HG03066 (cell line): ENCODE data around the gene BLVRA.
"Not testable (repeated sequence)": the region's sequence is repeated elsewhere in the genome, so short reads cannot be mapped to it uniquely, and the experiment has no call there.

Experiments used
- ATAC-seq: cut with Tn5 transposase; IDR thresholded peaks from one replicate; pipeline ENCODE4 v1.9.1; 2021; ENCODE audit warnings: low read depth; ENCODE audit not compliant: unreplicated experiment

Gene BLVRA

GRCh38 chr7:43768201-43768886, 9.9 kb downstream of the BLVRA start:
- no peak for ATAC-seq

DNA sequence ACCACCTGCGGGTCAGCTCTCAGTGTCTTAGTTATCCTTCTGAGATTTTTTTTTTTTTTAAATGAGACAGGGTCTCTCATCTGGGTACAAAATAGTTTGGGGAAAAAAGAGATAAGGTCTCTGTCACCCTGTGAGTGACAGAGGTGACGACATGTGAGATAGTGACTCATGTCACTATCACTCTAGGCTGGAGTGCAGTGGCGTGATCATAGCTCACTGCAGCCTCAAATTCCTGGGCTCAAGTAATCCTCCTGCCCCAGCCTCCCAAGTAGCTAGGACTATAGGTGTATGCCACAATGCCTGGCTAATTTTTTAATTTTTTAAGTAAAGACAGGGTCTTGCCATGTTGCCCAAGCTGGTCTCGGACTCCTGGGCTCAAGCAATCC, 10.4 kb downstream of the BLVRA start:
- no peak for ATAC-seq

- no peak for ATAC-seq
These were observed 10.8 kb downstream of the BLVRA start for GRCh38 chr7:43769281-43769680.

DNA sequence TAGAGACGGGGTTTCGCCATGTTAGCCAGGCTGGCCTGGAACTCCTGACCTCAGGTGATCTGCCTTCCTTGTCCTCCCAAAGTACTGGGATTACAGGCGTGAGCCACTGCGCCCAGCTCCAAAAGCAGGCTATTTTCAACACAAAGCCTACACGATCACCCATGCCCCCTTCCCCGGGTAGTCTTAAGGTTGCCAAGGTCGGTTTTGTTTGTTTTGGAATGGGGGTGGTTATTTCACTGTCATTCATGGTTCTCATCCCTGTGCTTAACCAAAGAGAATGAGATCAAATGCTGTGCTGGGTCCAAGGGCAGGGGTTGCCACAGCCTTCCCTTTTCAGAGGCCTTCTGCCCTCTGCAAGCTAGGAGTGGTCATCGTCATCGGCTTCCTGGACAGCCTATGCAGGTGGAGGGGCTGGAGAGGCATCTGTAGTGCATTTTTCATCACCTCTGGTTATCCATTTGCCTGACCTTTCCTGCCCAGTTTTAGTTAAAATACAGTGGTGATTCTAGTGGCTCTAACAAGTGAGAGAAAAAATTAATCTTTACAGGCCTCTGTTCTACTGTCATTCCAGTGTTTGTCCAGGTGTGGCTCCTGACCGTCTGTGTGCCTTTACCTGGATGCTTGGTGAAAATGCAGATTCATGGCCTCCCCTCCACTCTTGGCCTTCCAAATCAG, 11.4 kb downstream of the BLVRA start:
- no peak for ATAC-seq

DNA sequence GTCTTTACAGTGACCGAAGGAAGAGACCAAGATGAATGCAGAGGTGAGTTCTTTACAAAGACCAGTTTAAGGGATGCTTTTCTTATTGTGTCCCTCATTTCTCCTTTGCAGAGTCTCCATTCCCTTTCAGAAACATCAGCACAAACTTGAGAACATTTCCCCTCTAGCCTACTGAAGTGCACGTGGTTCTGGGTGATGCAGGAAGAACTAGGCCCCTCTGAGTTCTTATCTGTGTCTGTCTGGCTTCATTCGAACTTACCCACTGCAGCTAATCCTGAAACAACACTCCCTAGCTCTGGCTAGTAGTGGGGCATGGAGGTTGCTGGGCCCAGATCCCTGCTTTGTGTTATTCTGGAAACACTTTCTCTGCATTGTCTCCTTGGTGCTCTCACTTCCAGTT, 12.6 kb downstream of the BLVRA start:
- no peak for ATAC-seq

DNA sequence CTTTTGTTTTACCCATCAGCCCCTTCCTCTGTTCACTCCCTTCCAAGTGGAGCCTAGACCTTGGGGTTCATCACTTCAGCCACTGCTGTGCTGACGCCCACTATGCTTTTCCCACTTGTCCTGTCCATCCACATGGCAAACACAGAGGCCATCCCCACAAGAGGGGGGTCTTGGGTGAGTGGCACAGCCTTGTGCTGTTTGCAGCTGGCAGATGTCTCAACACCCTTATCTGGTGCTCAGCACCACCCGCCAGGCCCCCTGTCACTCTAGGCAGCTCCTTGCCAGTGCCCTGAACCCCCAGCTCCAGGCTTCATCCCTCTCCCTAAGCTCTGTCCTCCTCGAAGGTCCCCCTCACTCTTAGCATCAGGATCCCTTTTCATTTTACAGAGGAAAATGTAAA, 13.1 kb downstream of the BLVRA start:
- ATAC-seq: no peak

- ATAC-seq: not testable (repeated sequence)
These were observed 14.8 kb downstream of the BLVRA start for GRCh38 chr7:43773268-43773667.

DNA sequence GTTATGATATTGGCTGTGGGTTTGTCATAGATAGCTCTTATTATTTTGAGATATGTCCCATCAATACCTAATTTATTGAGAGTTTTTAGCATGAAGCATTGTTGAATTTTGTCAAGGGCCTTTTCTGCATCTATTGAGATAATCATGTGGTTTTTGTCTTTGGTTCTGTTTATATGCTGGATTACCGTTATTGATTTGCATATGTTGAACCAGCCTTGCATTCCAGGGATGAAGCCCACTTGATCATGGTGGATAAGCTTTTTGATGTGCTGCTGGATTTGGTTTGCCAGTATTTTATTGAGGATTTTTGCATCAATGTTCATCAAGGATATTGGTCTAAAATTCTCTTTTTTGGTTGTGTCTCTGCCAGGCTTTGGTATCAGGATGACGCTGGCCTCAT, 16.8 kb downstream of the BLVRA start:
- not testable (repeated sequence) for ATAC-seq

GRCh38 chr7:43778293-43779044, 20.0 kb downstream of the BLVRA start:
- not testable (repeated sequence) for ATAC-seq

DNA sequence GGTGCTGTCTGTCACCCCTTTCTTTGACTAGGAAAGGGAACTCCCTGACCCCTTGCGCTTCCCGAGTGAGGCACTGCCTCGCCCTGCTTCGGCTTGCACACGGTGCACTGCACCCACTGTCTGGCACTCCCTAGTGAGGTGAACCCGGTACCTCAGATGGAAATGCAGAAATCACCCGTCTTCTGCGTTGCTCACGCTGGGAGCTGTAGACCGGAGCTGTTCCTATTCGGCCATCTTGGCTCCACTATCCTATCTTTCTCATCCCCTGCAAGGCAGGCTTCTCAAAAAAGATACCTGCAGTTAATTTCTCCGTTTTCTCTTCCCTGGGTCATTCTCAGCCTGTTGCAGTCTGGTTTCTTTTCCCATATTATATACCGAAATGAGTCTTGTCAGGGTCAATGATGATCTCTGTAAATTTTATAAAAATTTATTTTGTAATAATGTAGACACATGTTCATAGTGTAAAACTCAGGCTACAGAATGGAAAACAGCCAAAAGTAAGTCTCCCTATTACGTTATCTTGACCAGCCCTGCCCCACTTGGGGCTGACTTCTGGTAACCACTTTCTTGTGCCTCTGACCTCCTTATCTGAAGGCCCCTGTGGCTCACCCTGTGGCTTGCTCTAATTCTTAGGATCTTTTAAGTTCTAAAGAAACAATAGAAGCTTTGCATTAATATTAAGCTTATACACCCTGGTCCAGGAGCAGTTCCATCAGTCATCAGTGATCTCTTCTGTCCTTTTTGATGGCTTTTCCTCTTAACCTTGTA, 20.7 kb downstream of the BLVRA start:
- no peak for ATAC-seq

- no peak for ATAC-seq
These were observed 23.5 kb downstream of the BLVRA start for GRCh38 chr7:43781726-43782607.

- ATAC-seq: no peak
These were observed 24.5 kb downstream of the BLVRA start for GRCh38 chr7:43782768-43783555.

- ATAC-seq: peak; percentile 22
These were observed 25.6 kb downstream of the BLVRA start for GRCh38 chr7:43784030-43784584.

GRCh38 chr7:43784585-43785087, 26.2 kb downstream of the BLVRA start:
- ATAC-seq: peak; percentile 96

DNA sequence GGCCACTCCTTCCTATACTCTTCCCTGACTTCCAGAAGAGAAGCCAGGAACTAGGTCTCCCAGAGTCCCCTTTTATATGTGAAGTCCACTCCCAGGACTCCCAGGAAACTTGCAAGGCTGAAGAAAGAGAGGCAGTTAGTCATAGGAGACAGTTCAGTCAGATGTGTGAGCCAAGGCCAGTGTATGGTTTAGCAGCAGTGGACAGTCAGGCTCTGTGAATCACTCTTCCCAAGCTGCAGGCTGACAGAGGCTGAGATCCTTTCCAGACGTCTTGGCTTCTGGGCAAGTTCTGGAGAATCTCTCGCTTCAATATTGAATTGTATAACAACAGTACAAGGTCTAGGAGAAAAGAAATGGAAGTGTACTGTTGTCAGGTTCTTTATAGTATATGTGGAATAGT, 26.9 kb downstream of the BLVRA start:
- ATAC-seq: no peak

DNA sequence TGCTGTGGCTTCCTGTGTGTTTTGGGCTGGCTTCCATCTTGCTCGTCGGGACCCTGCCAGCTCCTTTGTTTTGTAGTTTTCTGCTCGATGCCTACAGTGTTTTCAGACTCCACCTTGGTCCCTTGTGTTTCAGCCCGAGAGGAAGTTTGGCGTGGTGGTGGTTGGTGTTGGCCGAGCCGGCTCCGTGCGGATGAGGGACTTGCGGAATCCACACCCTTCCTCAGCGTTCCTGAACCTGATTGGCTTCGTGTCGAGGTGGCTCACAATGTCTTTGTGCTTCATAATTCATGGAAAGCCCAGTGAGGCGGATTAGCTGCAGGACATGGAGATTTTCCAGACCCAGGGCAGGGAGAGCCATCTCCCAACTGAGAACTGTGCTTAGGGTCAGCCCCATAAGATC, 29.3 kb downstream of the BLVRA start:
- ATAC-seq: no peak

DNA sequence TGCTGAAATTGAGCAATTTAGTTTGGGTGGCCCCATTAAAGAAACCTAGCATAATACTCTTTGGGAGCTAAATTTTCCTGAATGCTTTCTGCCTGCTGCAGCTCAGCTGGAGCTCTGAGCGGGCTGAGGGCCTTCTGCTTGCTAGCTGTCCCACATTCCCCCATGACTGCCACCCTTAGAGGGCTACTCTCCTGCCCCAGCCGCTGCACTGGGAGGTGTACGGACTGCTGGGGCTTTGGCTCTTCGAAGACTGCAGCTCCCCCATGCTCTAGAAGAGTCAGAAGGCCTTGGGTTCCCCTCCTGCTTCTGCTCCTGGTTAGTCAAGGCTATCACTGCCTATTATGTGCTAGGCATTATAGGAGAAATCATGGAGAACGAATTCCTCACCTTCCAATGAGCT, 31.5 kb downstream of the BLVRA start:
- ATAC-seq: no peak

- ATAC-seq: no peak
These were observed 32.4 kb downstream of the BLVRA start for GRCh38 chr7:43790834-43791233.

DNA sequence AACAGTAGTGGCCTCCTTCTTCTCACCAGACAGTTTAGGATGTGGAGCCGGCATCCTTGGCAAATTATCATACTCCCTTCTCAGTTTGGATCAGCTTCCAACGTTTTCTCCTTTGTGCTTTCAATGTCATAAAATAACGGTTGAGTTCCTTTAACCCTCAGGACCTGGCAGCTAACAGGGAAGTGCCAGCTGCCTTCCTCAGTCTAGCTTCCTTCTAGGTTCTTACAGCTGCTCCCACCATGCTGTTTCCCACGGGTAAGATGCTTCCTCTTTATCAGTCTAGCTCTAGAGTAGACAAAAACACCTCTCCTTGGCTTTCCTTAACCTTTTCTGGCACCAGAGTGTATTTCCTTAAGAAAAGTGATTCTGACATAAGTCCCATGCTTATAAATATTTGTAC, 33.2 kb downstream of the BLVRA start:
- ATAC-seq: no peak
